ENCODE data around the gene KISS1R. TPM values are rescaled to one million over a fixed set of nuclear protein-coding genes. Genes with fewer than 3 reads are reported as not detected.

KISS1R gene
- polyA plus RNA-seq, 2 of the 4 experiments (the other 2 are of a cell fraction): 0.14 to 0.79 TPM

GRCh38 chr19:903266-903797 is 13.8 kb upstream of the KISS1R start (continued):
- no peak for TF ChIP-seq MYC (IDR thresholded peaks at IDR 0.05; ENCODE audit: borderline replicate concordance, low read length)

GRCh38 chr19:904545-904944 is 12.6 kb upstream of the KISS1R start:
- 90% methylated on average over 8 of the region's 8 CpGs for WGBS (ENCODE audit: missing lambda C conversion rate)

More at GRCh38 chr19:904545-904944, 12.6 kb upstream of the KISS1R start:
- Histone ChIP-seq H3K4me3 (no peak overlapping the region), H3K4me2 (no peak overlapping the region), H3K27ac (no peak overlapping the region), H3K4me1 (peaks cover 17% of the 10 kb centered on the region), H3K9me3 (no peaks in the 10 kb centered on the region)
- CTCF ChIA-PET: interaction anchor here (0.8 kb wide), 1 partner anchor 8 kb away, joined by 4 read pairs; no protein-coding TSS in a partner anchor
- TF ChIP-seq HDAC2 (IDR thresholded peaks at IDR 0.05) (no peak), EP300 (IDR thresholded peaks at IDR 0.05) (no peak), SMC3 (IDR thresholded peaks at IDR 0.05) (no peak), KDM1A (IDR thresholded peaks at IDR 0.05; ENCODE audit: low read depth) (no peak), CHD4 (IDR thresholded peaks at IDR 0.05; ENCODE audit: borderline replicate concordance) (no peak), HEYL (CRISPR knock-in tag; IDR thresholded peaks at IDR 0.05) (no peak), ATOH8 (CRISPR knock-in tag; IDR thresholded peaks at IDR 0.05; ENCODE audit: low read depth) (no peak), HMGXB4 (CRISPR knock-in tag; IDR thresholded peaks at IDR 0.05; ENCODE audit: borderline replicate concordance) (no peak), PBX3 (IDR thresholded peaks at IDR 0.05) (no peak), FOSL2 (IDR thresholded peaks at IDR 0.05) (no peak), FOSL2 (CRISPR knock-in tag; IDR thresholded peaks at IDR 0.05) (no peak), HOXB5 (CRISPR knock-in tag; IDR thresholded peaks at IDR 0.05) (no peak), JUNB (IDR thresholded peaks at IDR 0.05) (no peak), ESRRA (IDR thresholded peaks at IDR 0.05; ENCODE audit: borderline replicate concordance, low read length) (no peak), CTCF (IDR thresholded peaks at IDR 0.05) (no peak), PHF8 (IDR thresholded peaks at IDR 0.05; ENCODE audit: borderline replicate concordance, low read depth) (no peak), NPAS2 (CRISPR knock-in tag; IDR thresholded peaks at IDR 0.05; ENCODE audit: borderline replicate concordance) (no peak), RNF2 (IDR thresholded peaks at IDR 0.05; ENCODE audit: borderline replicate concordance, low read depth) (no peak), HES2 (IDR thresholded peaks at IDR 0.05) (no peak)
- DNase-seq (ENCODE audit: low read depth in 1 of 2, low spot score in 1 of 2) (no peak), ATAC-seq (no peak), FAIRE-seq (no peak)
- POLR2A ChIA-PET: no interaction called here
